GM19467 (cell line): Measurements from ENCODE around the gene CCDC201.
"Not testable (repeated sequence)": the region's sequence is repeated elsewhere in the genome, so short reads cannot be mapped to it uniquely, and the experiment has no call there.

Source experiments
- ATAC-seq: cut with Tn5 transposase; IDR thresholded peaks from one replicate; pipeline ENCODE4 v1.9.1; 2021; ENCODE audit warnings: mild to moderate bottlenecking, moderate library complexity; ENCODE audit not compliant: unreplicated experiment

The CCDC201 gene

GRCh38 chr7:45818763-45819162 is 54.1 kb downstream of the CCDC201 start:
- ATAC-seq: not testable (repeated sequence)

GRCh38 chr7:45817913-45818312 is 55.0 kb downstream of the CCDC201 start:
- not testable (repeated sequence) for ATAC-seq

- ATAC-seq: not testable (repeated sequence)
Measured at GRCh38 chr7:45817016-45817415, 55.9 kb downstream of the CCDC201 start.

- not testable (repeated sequence) for ATAC-seq
Measured at GRCh38 chr7:45814216-45815118, 58.4 kb downstream of the CCDC201 start.

- ATAC-seq: not testable (repeated sequence)
Measured at GRCh38 chr7:45813771-45814170, 59.1 kb downstream of the CCDC201 start.

- ATAC-seq: no peak
Measured at GRCh38 chr7:45812946-45813345, 59.9 kb downstream of the CCDC201 start.

GRCh38 chr7:45811652-45812234 is 61.1 kb downstream of the CCDC201 start:
- not testable (repeated sequence) for ATAC-seq

GRCh38 chr7:45810451-45811005 is 62.4 kb downstream of the CCDC201 start:
- ATAC-seq: not testable (repeated sequence)
